Activated CD4-positive, alpha-beta T cell treated with anti-CD3 and anti-CD28 coated beads, Interleukin-2, amount 10 ng/mL, durations not matched to agents 7 days and 5 days (primary cell): ENCODE data around the gene GALNT6. TPM values are rescaled to one million over a fixed set of nuclear protein-coding genes. Genes with fewer than 3 reads are reported as not detected.

Source experiments
- CTCF ChIA-PET: fragments of 350-600 bp; sonication (Branson Sonifier 250); formaldehyde crosslinking; loops from one replicate; lab custom pipeline; 2021; ENCODE audit warnings: antibody characterized with exemption; lab: Charles Lee
- POLR2A ChIA-PET: fragments of 350-600 bp; sonication (Branson Sonifier 250); formaldehyde crosslinking; loops from one replicate; lab custom pipeline; 2021; ENCODE audit warnings: antibody characterized with exemption; lab: Charles Lee
- DNase-seq: peaks from one replicate; pipeline ENCODE4 v3.0.0-alpha.2; 2020
- H3K27ac Mint-ChIP-seq: one replicate; pipeline ENCODE4 v1.8.0; 2021; ENCODE audit warnings: mild to moderate bottlenecking, moderate library complexity, mixed read lengths
- H3K27me3 Mint-ChIP-seq: one replicate; pipeline ENCODE4 v1.8.0; 2021; ENCODE audit warnings: mixed read lengths
- H3K36me3 Mint-ChIP-seq: one replicate; pipeline ENCODE4 v1.8.0; 2021; ENCODE audit warnings: low read depth, mixed read lengths
- H3K4me1 Mint-ChIP-seq: one replicate; pipeline ENCODE4 v1.8.0; 2021; ENCODE audit warnings: mixed read lengths
- H3K4me3 Mint-ChIP-seq: one replicate; pipeline ENCODE4 v1.8.0; 2021; ENCODE audit warnings: mild to moderate bottlenecking, moderate library complexity, mixed read lengths
- H3K9me3 Mint-ChIP-seq: one replicate; pipeline ENCODE4 v1.8.0; 2021; ENCODE audit warnings: mixed read lengths
- total RNA-seq, 2 experiments: library from RNA; stranded (reverse); gene quantifications; one replicate each; pipeline ENCODE4 v1.2.3, GENCODE V29; 2021

Gene GALNT6
- total RNA-seq, 2 experiments from 2014 or later, result 17.5 to 18.9 TPM

- ChIA-PET CTCF (interaction anchor here (0.6 kb wide), 1 partner anchor 1385 kb away, joined by 3 read pairs; no protein-coding TSS in a partner anchor), POLR2A (no interaction called here)
- H3K4me3 Mint-ChIP-seq, result no peak overlapping the region
- DNase-seq, result no peak
- H3K9me3 Mint-ChIP-seq, result no peaks in the 10 kb centered on the region
- no peaks in the 10 kb centered on the region for H3K36me3 Mint-ChIP-seq
- peaks cover 3% of the 10 kb centered on the region for H3K27me3 Mint-ChIP-seq
- peaks cover 6% of the 10 kb centered on the region for H3K4me1 Mint-ChIP-seq
- no peak overlapping the region for H3K27ac Mint-ChIP-seq
Measured at GRCh38 chr12:51403159-51403558, 12.0 kb upstream of the GALNT6 start.

- POLR2A ChIA-PET, result no interaction called here
- Mint-ChIP-seq H3K27ac (no peak overlapping the region), H3K4me1 (peaks cover 2% of the 10 kb centered on the region), H3K27me3 (peaks cover 6% of the 10 kb centered on the region), H3K36me3 (no peaks in the 10 kb centered on the region), H3K4me3 (no peak overlapping the region), H3K9me3 (no peaks in the 10 kb centered on the region)
- CTCF ChIA-PET, result interaction anchor here (1.1 to 1.3 kb wide), 2 partner anchors 8 to 33 kb away, joined by 3 to 6 read pairs; no protein-coding TSS in a partner anchor
- DNase-seq, result no peak
Measured at GRCh38 chr12:51401900-51402299, 10.7 kb upstream of the GALNT6 start.

- DNase-seq, result no peak
- CTCF ChIA-PET, result interaction anchor here (1.3 kb wide), 1 partner anchor 32 kb away, joined by 6 read pairs; no protein-coding TSS in a partner anchor
- H3K36me3 Mint-ChIP-seq, result no peaks in the 10 kb centered on the region
- no peaks in the 10 kb centered on the region for H3K9me3 Mint-ChIP-seq
- H3K4me1 Mint-ChIP-seq, result peaks cover 2% of the 10 kb centered on the region
- H3K4me3 Mint-ChIP-seq, result no peak overlapping the region
- H3K27me3 Mint-ChIP-seq, result peaks cover 6% of the 10 kb centered on the region
- H3K27ac Mint-ChIP-seq, result no peak overlapping the region
- POLR2A ChIA-PET, result no interaction called here
Measured at GRCh38 chr12:51401486-51401885, 10.3 kb upstream of the GALNT6 start.

- DNase-seq, result no peak
- H3K27me3 Mint-ChIP-seq, result peaks cover 6% of the 10 kb centered on the region
- no peaks in the 10 kb centered on the region for H3K36me3 Mint-ChIP-seq
- peaks cover 4% of the 10 kb centered on the region for H3K4me1 Mint-ChIP-seq
- POLR2A ChIA-PET, result no interaction called here
- H3K9me3 Mint-ChIP-seq, result no peaks in the 10 kb centered on the region
- no peak overlapping the region for H3K27ac Mint-ChIP-seq
- CTCF ChIA-PET, result interaction anchor here (1.7 kb wide), 1 partner anchor 21 kb away, joined by 4 read pairs; no protein-coding TSS in a partner anchor
- no peak overlapping the region for H3K4me3 Mint-ChIP-seq
Measured at GRCh38 chr12:51401020-51401419, 9.8 kb upstream of the GALNT6 start.

GRCh38 chr12:51399891-51400290, 8.7 kb upstream of the GALNT6 start:
- Mint-ChIP-seq H3K4me1 (peaks cover 16% of the 10 kb centered on the region), H3K27me3 (peaks cover 6% of the 10 kb centered on the region), H3K9me3 (no peaks in the 10 kb centered on the region), H3K36me3 (no peaks in the 10 kb centered on the region), H3K27ac (no peak overlapping the region), H3K4me3 (no peak overlapping the region)
- ChIA-PET POLR2A (no interaction called here), CTCF (interaction anchor here (0.7 to 1.7 kb wide), 2 partner anchors 20 to 154 kb away, joined by 4 read pairs; no protein-coding TSS in a partner anchor)
- no peak for DNase-seq

GRCh38 chr12:51397670-51398069, 6.5 kb upstream of the GALNT6 start:
- Mint-ChIP-seq H3K27ac (no peak overlapping the region), H3K36me3 (no peaks in the 10 kb centered on the region), H3K4me3 (no peak overlapping the region), H3K4me1 (peaks cover 37% of the 10 kb centered on the region), H3K27me3 (peaks cover 6% of the 10 kb centered on the region), H3K9me3 (no peaks in the 10 kb centered on the region)
- ChIA-PET CTCF (interaction anchor here (1.2 to 1.4 kb wide), 3 partner anchors 8 to 15 kb away, joined by 3 to 4 read pairs (median 3); no protein-coding TSS in a partner anchor), POLR2A (no interaction called here)
- DNase-seq, result no peak

- CTCF ChIA-PET, result interaction anchor here (0.9 to 1.9 kb wide), 3 partner anchors 11 to 137 kb away, joined by 3 to 7 read pairs (median 3); no protein-coding TSS in a partner anchor
Measured at GRCh38 chr12:51395283-51396230, 4.4 kb upstream of the GALNT6 start.

GRCh38 chr12:51393676-51394545, 2.7 kb upstream of the GALNT6 start:
- POLR2A ChIA-PET, result no interaction called here
- peaks cover 4% of the 10 kb centered on the region for H3K27me3 Mint-ChIP-seq

More at GRCh38 chr12:51395283-51396230, 4.4 kb upstream of the GALNT6 start:
- Mint-ChIP-seq H3K27me3 (peaks cover 6% of the 10 kb centered on the region), H3K36me3 (peaks cover 2% of the 10 kb centered on the region), H3K4me1 (peaks cover 51% of the 10 kb centered on the region), H3K27ac (peak overlapping the region; percentile 93), H3K9me3 (no peaks in the 10 kb centered on the region), H3K4me3 (peak overlapping the region; percentile 68)
- POLR2A ChIA-PET, result interaction anchor here (0.6 kb wide), 1 partner anchor 88 kb away, joined by 5 read pairs; no protein-coding TSS in a partner anchor
- DNase-seq, result peak; percentile 52

GRCh38 chr12:51392556-51393237, 1.5 kb upstream of the GALNT6 start:
- Mint-ChIP-seq H3K36me3 (peaks cover 2% of the 10 kb centered on the region), H3K4me3 (peak overlapping the region; percentile 76), H3K4me1 (peaks cover 74% of the 10 kb centered on the region), H3K9me3 (no peaks in the 10 kb centered on the region), H3K27me3 (no peaks in the 10 kb centered on the region), H3K27ac (peak overlapping the region; percentile 87)
- POLR2A ChIA-PET, result no interaction called here
- DNase-seq, result peak; percentile 43
- CTCF ChIA-PET, result interaction anchor here (1.5 kb wide), 1 partner anchor 33 kb away, joined by 3 read pairs; no protein-coding TSS in a partner anchor

More at GRCh38 chr12:51393676-51394545, 2.7 kb upstream of the GALNT6 start:
- peak; percentile 55 for DNase-seq
- peak overlapping the region; percentile 93 for H3K27ac Mint-ChIP-seq
- peak overlapping the region; percentile 76 for H3K4me3 Mint-ChIP-seq
- peaks cover 64% of the 10 kb centered on the region for H3K4me1 Mint-ChIP-seq
- no peaks in the 10 kb centered on the region for H3K9me3 Mint-ChIP-seq
- CTCF ChIA-PET, result interaction anchor here (0.8 to 1.9 kb wide), 3 partner anchors 8 to 155 kb away, joined by 3 to 7 read pairs (median 3); partner anchors contain the start of gene DAZAP2
- peaks cover 2% of the 10 kb centered on the region for H3K36me3 Mint-ChIP-seq

GRCh38 chr12:51390891-51391282, 319 bp downstream of the GALNT6 start:
- H3K4me1 Mint-ChIP-seq, result peaks cover 78% of the 10 kb centered on the region
- H3K4me3 Mint-ChIP-seq, result peak overlapping the region; percentile 89
- peaks cover 2% of the 10 kb centered on the region for H3K36me3 Mint-ChIP-seq
- CTCF ChIA-PET, result interaction anchor here (1.5 kb wide), 2 partner anchors 22 to 31 kb away, joined by 3 read pairs; no protein-coding TSS in a partner anchor
- no peaks in the 10 kb centered on the region for H3K27me3 Mint-ChIP-seq
- peak; percentile 33 for DNase-seq
- peak overlapping the region; percentile 89 for H3K27ac Mint-ChIP-seq
- POLR2A ChIA-PET, result no interaction called here
- no peaks in the 10 kb centered on the region for H3K9me3 Mint-ChIP-seq

GRCh38 chr12:51390457-51390856, 749 bp downstream of the GALNT6 start:
- Mint-ChIP-seq H3K4me3 (peak overlapping the region; percentile 89), H3K27me3 (no peaks in the 10 kb centered on the region), H3K9me3 (no peaks in the 10 kb centered on the region), H3K4me1 (peaks cover 76% of the 10 kb centered on the region), H3K27ac (peak overlapping the region; percentile 89), H3K36me3 (peaks cover 2% of the 10 kb centered on the region)
- POLR2A ChIA-PET, result no interaction called here
- no peak for DNase-seq
- CTCF ChIA-PET, result interaction anchor here (1.5 kb wide), 1 partner anchor 21 kb away, joined by 3 read pairs; no protein-coding TSS in a partner anchor
